RWPE1 (cell line): ENCODE measurements around the gene PDZRN3.

Experiments
- CTCF ChIA-PET: fragments of 350-600 bp; sonication (Branson Sonifier 250); formaldehyde crosslinking; extraction: SDS; loops from one replicate; lab custom pipeline; 2021; lab: Yijun Ruan, JAX
- POLR2A ChIA-PET: fragments of 400-600 bp; formaldehyde crosslinking; extraction: SDS; loops from one replicate; lab custom pipeline; 2020; ENCODE audit warnings: antibody characterized with exemption; ENCODE audit not compliant: low non-redundant PET; lab: Yijun Ruan, JAX
- DNase-seq: peaks from one replicate; pipeline ENCODE4 v3.0.0; 2012; ENCODE audit warnings: low spot score
- H3K27ac ChIP-seq: fragments of 450-650 bp; 2 replicates; pipeline ENCODE4 v1.5.1; 2017
- CTCF ChIP-seq: fragments of 450-650 bp; conservative IDR thresholded peaks from 2 replicates; pipeline ENCODE4 v1.5.1; 2017; ENCODE audit warnings: low read depth, mild to moderate bottlenecking

The PDZRN3 gene

GRCh38 chr3:73432706-73433032 is 192.1 kb downstream of the PDZRN3 start:
- POLR2A ChIA-PET = no interaction called here
- TF ChIP-seq CTCF = peak; percentile 17; the same call in 1 of the 2 replicates
- CTCF ChIA-PET = no interaction called here
- DNase-seq = no peak
- H3K27ac ChIP-seq = no peak overlapping the region

- CTCF ChIA-PET = no interaction called here
- H3K27ac ChIP-seq = no peak overlapping the region
- POLR2A ChIA-PET = no interaction called here
- peak; percentile 64 for TF ChIP-seq CTCF
- peak; percentile 10 for DNase-seq
Observed at GRCh38 chr3:73432023-73432705, 192.6 kb downstream of the PDZRN3 start.

GRCh38 chr3:73431183-73431900 is 193.4 kb downstream of the PDZRN3 start:
- no peak overlapping the region for H3K27ac ChIP-seq
- DNase-seq = no peak
- ChIA-PET POLR2A (no interaction called here), CTCF (no interaction called here)
- TF ChIP-seq CTCF = no peak

GRCh38 chr3:73427048-73427706 is 197.6 kb downstream of the PDZRN3 start:
- ChIA-PET POLR2A (no interaction called here), CTCF (no interaction called here)
- no peak for DNase-seq
- H3K27ac ChIP-seq = no peak overlapping the region
- TF ChIP-seq CTCF = no peak

GRCh38 chr3:73426606-73427005 is 198.1 kb downstream of the PDZRN3 start:
- H3K27ac ChIP-seq = no peak overlapping the region
- ChIA-PET CTCF (no interaction called here), POLR2A (no interaction called here)
- DNase-seq = no peak
- TF ChIP-seq CTCF = no peak

GRCh38 chr3:73423116-73423515 is 201.6 kb downstream of the PDZRN3 start:
- POLR2A ChIA-PET = no interaction called here
- no peak for TF ChIP-seq CTCF

More at GRCh38 chr3:73423116-73423515, 201.6 kb downstream of the PDZRN3 start:
- CTCF ChIA-PET = no interaction called here
- no peak overlapping the region for H3K27ac ChIP-seq
- DNase-seq = no peak
